Measurements from ENCODE around the gene RANBP17.

RANBP17 gene

DNA sequence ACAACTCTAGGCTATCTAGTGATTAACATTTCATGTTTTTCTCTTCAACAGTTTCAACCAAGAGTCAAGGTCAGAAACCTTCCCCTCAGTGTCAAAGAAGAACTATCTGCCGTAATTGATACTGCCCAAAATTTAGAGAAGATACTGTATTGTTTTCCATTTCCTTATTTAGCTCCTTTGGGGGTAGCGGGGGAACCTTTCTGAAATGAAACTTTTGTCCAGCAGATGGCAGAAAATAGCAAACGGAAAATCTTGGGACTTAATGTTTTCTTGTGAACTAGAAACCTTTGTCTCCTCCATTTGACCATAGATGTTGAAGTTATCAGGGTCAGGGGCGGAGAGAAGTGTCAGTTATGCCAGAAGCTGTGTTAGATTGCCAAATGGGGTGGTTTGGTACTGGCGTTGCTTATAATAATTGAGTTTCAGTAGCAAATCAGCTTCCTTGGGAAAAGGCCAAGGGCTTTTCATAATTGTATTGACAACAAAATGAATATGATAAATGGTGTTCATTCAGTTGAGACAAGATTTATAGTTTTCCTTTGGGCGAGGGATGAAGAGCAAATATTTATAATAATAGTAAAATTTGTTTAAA is 345.5 kb downstream of the RANBP17 start:
- no peaks in the 10 kb centered on the region for H3K36me3 ChIP-seq (ENCODE audit: control insufficient read depth, insufficient read depth, low read length)
- no peak overlapping the region for H3K4me3 ChIP-seq (ENCODE audit: low read depth, low read length)
- H3K4me1 ChIP-seq (ENCODE audit: control insufficient read depth, insufficient read depth, low read length), result peaks cover under 1% of the 10 kb centered on the region
- no peaks in the 10 kb centered on the region for H3K9me3 ChIP-seq (ENCODE audit: control insufficient read depth, insufficient read depth, low read length)
- no peak overlapping the region for H3K9ac ChIP-seq (ENCODE audit: low read depth, low read length)
- H3K27me3 ChIP-seq (ENCODE audit: control insufficient read depth, insufficient read depth, low read length), result no peaks in the 10 kb centered on the region

DNA sequence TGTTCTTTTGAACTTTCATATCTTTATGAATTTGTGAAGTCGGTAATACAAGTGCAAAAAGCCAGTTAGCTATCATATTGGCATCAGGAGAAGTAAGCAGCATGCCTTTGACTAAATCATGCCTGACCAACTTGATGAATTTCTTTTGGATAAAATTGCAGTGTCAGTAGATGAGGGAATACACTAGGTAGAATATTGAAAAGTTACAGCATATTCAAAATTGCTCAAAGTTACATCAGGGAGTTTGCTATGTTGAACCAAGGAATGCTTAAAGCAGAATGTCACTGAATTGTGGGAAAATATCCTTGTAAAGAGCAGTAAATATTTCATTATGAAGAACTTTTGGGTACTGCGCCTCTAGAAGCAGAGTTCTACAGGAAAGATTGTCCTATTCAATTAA is 360.1 kb downstream of the RANBP17 start:
- Histone ChIP-seq H3K9ac (ENCODE audit: low read depth, low read length) (no peak overlapping the region), H3K36me3 (ENCODE audit: control insufficient read depth, insufficient read depth, low read length) (no peaks in the 10 kb centered on the region), H3K4me3 (ENCODE audit: low read depth, low read length) (no peak overlapping the region), H3K4me1 (ENCODE audit: control insufficient read depth, insufficient read depth, low read length) (no peaks in the 10 kb centered on the region), H3K9me3 (ENCODE audit: control insufficient read depth, insufficient read depth, low read length) (no peaks in the 10 kb centered on the region), H3K27me3 (ENCODE audit: control insufficient read depth, insufficient read depth, low read length) (no peaks in the 10 kb centered on the region)

DNA sequence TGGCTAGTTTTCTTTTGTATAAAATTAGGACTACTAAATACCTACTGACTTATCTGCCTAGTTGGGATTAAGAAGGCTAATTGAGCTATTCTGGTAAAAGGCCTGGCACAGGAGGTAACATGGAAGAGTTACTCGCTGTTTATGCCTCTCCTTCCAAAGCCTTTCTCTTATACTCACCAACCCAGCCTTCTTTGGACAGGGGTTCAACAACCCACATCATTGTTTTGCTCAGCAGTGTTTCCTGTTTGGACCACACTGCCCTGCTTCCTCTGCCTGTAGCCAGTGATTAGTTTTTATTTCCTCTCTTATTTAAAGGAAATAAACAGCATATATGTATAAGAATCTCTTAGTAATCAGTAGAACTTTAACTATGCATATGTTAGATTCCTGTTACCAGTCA is 362.1 kb downstream of the RANBP17 start:
- H3K9ac ChIP-seq (ENCODE audit: low read depth, low read length), result no peak overlapping the region
- no peaks in the 10 kb centered on the region for H3K27me3 ChIP-seq (ENCODE audit: control insufficient read depth, insufficient read depth, low read length)
- no peaks in the 10 kb centered on the region for H3K4me1 ChIP-seq (ENCODE audit: control insufficient read depth, insufficient read depth, low read length)
- no peaks in the 10 kb centered on the region for H3K9me3 ChIP-seq (ENCODE audit: control insufficient read depth, insufficient read depth, low read length)
- H3K4me3 ChIP-seq (ENCODE audit: low read depth, low read length), result no peak overlapping the region
- no peaks in the 10 kb centered on the region for H3K36me3 ChIP-seq (ENCODE audit: control insufficient read depth, insufficient read depth, low read length)

DNA sequence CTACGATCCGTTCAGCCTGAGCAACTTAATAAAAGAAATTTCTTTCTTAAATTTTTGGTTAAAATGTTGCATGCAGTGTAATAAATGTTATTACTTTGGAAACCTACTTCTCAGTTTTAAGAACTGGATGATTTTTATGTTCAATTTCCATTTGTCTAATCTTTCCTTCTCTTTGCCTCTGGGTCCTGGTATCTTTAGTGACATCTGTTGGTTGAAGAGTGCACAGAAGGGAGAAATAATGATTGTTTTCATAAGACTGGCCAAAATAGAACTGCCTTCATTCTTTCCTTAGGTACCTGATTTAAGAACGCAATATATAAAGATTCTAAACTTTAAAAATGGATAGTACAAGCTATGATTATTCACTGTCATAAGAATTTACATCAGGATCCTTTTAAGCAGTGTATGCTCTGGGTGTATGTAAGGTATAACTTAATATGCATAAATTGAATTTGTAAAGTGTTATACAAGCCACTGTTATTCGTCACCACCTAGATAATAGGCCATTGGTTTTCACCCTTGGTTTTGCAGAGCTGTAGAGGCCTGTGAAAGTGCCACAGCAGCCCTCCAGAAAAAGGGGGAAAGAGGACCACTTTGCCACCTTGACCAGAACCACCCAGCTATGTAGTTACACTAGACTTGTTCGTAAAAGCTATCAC is 364.4 kb downstream of the RANBP17 start:
- Histone ChIP-seq H3K9me3 (ENCODE audit: control insufficient read depth, insufficient read depth, low read length) (no peaks in the 10 kb centered on the region), H3K36me3 (ENCODE audit: control insufficient read depth, insufficient read depth, low read length) (no peaks in the 10 kb centered on the region), H3K27me3 (ENCODE audit: control insufficient read depth, insufficient read depth, low read length) (no peaks in the 10 kb centered on the region), H3K9ac (ENCODE audit: low read depth, low read length) (no peak overlapping the region), H3K4me3 (ENCODE audit: low read depth, low read length) (no peak overlapping the region), H3K4me1 (ENCODE audit: control insufficient read depth, insufficient read depth, low read length) (no peaks in the 10 kb centered on the region)

DNA sequence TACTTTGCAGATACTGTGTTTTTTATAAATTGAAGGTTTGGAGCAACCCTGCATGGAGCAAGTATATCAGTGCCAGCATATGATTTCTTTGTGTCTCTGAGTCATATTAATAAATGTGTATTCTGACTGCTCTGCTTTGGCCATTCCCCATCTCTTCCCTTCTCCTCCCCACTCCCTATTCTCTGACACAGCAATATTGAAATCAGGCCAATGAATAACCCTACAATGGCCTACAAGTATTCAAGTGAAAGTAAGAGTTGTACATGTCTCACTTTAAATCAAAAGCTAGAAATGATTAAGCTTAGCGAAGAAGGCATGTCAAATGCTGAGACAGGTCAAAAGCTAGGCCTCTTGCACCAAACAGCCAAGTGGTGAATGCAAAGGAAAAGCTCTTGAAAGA is 365.0 kb downstream of the RANBP17 start:
- no peak overlapping the region for H3K9ac ChIP-seq (ENCODE audit: low read depth, low read length)
- H3K4me1 ChIP-seq (ENCODE audit: control insufficient read depth, insufficient read depth, low read length), result no peaks in the 10 kb centered on the region
- no peaks in the 10 kb centered on the region for H3K36me3 ChIP-seq (ENCODE audit: control insufficient read depth, insufficient read depth, low read length)
- H3K4me3 ChIP-seq (ENCODE audit: low read depth, low read length), result no peak overlapping the region
- H3K9me3 ChIP-seq (ENCODE audit: control insufficient read depth, insufficient read depth, low read length), result no peaks in the 10 kb centered on the region
- H3K27me3 ChIP-seq (ENCODE audit: control insufficient read depth, insufficient read depth, low read length), result no peaks in the 10 kb centered on the region

DNA sequence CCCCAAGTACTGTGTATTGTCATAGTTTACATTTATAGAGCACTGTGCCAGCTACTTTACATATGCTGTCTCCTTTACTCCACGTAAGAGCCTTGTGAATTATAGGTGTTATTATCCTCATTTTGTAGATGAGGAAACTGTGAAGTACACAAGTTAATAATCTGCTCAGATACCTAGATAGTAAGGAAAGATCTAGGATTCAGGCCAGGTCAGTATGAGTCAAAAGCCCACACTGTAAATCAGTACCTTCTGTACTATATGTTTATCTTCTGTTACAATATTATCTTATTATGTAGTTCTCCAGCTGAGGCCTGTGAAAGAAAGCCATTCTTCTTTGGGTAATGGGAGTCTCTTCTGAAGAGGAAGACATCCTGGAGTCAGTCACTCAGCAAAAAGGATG is 374.8 kb downstream of the RANBP17 start:
- Histone ChIP-seq H3K4me1 (ENCODE audit: control insufficient read depth, insufficient read depth, low read length) (no peaks in the 10 kb centered on the region), H3K36me3 (ENCODE audit: control insufficient read depth, insufficient read depth, low read length) (no peaks in the 10 kb centered on the region), H3K4me3 (ENCODE audit: low read depth, low read length) (no peak overlapping the region), H3K27me3 (ENCODE audit: control insufficient read depth, insufficient read depth, low read length) (no peaks in the 10 kb centered on the region), H3K9ac (ENCODE audit: low read depth, low read length) (no peak overlapping the region), H3K9me3 (ENCODE audit: control insufficient read depth, insufficient read depth, low read length) (no peaks in the 10 kb centered on the region)

DNA sequence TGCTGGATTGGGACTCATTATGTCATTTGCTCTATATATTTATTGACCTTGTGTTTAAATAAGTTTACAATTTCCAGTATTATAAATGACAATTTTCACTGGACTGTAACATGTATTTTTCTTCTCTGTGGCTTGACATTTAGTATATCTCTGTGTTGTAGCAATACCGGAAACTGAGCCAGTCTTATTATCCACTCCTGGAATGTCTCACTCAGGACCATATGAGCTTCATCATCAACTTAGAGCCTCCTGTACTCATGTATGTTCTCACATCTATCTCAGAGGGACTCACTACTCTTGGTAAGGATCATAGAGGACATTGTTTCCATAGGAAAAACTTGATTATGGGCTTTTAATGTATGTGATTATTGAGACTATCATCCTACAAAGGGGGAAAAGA is 380.7 kb downstream of the RANBP17 start:
- H3K4me3 ChIP-seq (ENCODE audit: low read depth, low read length), result no peak overlapping the region
- H3K4me1 ChIP-seq (ENCODE audit: control insufficient read depth, insufficient read depth, low read length), result no peaks in the 10 kb centered on the region
- H3K36me3 ChIP-seq (ENCODE audit: control insufficient read depth, insufficient read depth, low read length), result no peaks in the 10 kb centered on the region
- H3K9me3 ChIP-seq (ENCODE audit: control insufficient read depth, insufficient read depth, low read length), result no peaks in the 10 kb centered on the region
- H3K27me3 ChIP-seq (ENCODE audit: control insufficient read depth, insufficient read depth, low read length), result no peaks in the 10 kb centered on the region
- H3K9ac ChIP-seq (ENCODE audit: low read depth, low read length), result no peak overlapping the region

DNA sequence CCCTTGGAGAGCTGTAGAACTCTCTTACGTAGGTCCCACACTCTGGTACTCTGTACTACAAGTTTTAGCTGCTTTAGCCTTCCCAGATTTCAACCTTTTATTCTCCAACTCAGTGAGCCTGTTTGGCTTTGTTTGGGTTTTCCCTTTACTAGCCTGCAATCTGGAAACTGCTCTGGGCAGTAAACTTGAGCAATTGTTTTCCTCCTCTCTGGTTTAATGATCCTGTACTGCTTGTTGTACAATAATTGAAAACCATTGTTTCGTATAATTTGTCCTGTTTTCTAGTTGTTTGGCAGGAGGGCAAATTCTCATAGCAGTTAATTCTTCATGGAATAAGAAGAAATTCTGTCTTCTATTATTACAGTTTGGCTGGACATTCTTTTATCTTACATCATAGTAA is 384.4 kb downstream of the RANBP17 start:
- H3K36me3 ChIP-seq (ENCODE audit: control insufficient read depth, insufficient read depth, low read length), result no peaks in the 10 kb centered on the region
- no peaks in the 10 kb centered on the region for H3K27me3 ChIP-seq (ENCODE audit: control insufficient read depth, insufficient read depth, low read length)
- no peak overlapping the region for H3K4me3 ChIP-seq (ENCODE audit: low read depth, low read length)
- no peaks in the 10 kb centered on the region for H3K4me1 ChIP-seq (ENCODE audit: control insufficient read depth, insufficient read depth, low read length)
- H3K9ac ChIP-seq (ENCODE audit: low read depth, low read length), result no peak overlapping the region
- H3K9me3 ChIP-seq (ENCODE audit: control insufficient read depth, insufficient read depth, low read length), result no peaks in the 10 kb centered on the region

DNA sequence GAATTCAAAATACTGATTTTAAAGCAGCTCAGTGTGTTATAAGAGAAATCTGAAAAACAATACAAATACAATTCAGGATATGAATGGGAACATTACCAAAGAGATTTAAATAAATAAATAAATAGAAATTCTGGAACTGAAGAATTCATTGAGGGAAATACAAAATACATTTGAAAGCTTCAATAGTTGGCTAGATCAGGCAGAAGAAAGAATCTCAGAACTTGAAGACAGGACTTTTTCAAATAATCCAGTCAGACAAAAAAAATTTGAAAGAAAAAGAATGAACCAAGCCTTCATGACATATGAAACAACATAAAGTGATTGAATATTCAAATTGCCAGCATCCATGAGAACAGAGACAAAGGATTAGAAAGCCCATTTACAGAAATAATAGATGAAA is 387.6 kb downstream of the RANBP17 start:
- no peak overlapping the region for H3K9ac ChIP-seq (ENCODE audit: low read depth, low read length)
- H3K4me3 ChIP-seq (ENCODE audit: low read depth, low read length), result no peak overlapping the region
- no peaks in the 10 kb centered on the region for H3K9me3 ChIP-seq (ENCODE audit: control insufficient read depth, insufficient read depth, low read length)
- no peaks in the 10 kb centered on the region for H3K4me1 ChIP-seq (ENCODE audit: control insufficient read depth, insufficient read depth, low read length)
- no peaks in the 10 kb centered on the region for H3K36me3 ChIP-seq (ENCODE audit: control insufficient read depth, insufficient read depth, low read length)
- no peaks in the 10 kb centered on the region for H3K27me3 ChIP-seq (ENCODE audit: control insufficient read depth, insufficient read depth, low read length)

DNA sequence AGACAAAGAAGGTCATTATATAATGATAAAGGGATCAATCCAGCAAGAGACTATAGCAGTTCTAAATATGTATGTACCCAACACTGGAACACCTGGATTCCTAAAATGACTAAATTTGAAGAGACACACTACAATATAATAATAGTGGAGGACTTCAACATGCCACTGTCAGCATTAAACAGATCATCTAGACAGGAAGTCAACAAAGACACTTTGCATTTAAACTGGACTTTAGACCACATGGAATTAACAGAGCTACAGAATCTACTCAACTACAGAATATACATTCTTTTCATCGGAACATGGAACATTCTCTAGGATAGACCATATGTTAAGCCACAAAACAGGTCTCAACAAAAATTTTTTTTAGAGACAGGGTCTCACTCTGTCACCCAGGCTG is 388.9 kb downstream of the RANBP17 start:
- H3K9me3 ChIP-seq (ENCODE audit: control insufficient read depth, insufficient read depth, low read length), result no peaks in the 10 kb centered on the region
- no peak overlapping the region for H3K9ac ChIP-seq (ENCODE audit: low read depth, low read length)
- no peaks in the 10 kb centered on the region for H3K4me1 ChIP-seq (ENCODE audit: control insufficient read depth, insufficient read depth, low read length)
- no peak overlapping the region for H3K4me3 ChIP-seq (ENCODE audit: low read depth, low read length)
- H3K27me3 ChIP-seq (ENCODE audit: control insufficient read depth, insufficient read depth, low read length), result no peaks in the 10 kb centered on the region
- H3K36me3 ChIP-seq (ENCODE audit: control insufficient read depth, insufficient read depth, low read length), result no peaks in the 10 kb centered on the region

DNA sequence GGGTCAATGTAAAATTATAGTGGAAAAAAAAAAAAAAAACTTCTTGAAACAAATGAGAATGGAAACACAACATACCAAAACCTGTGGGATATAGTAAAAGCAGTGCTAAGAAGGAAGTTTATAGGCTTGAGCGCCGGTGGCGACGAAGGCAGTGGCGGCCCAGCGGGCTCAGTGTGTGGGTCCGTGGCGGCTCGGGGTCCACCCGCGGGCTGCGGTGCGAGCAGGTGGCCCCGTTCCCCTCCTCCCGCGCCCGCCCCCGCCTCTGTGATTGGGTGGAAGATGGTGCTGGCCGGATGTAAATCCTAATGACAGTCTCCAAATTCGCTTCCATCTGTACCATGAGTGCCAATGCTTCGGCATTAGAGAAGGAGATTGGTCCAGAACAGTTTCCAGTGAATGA is 389.7 kb downstream of the RANBP17 start:
- Histone ChIP-seq H3K9ac (ENCODE audit: low read depth, low read length) (no peak overlapping the region), H3K36me3 (ENCODE audit: control insufficient read depth, insufficient read depth, low read length) (no peaks in the 10 kb centered on the region), H3K4me1 (ENCODE audit: control insufficient read depth, insufficient read depth, low read length) (no peaks in the 10 kb centered on the region), H3K9me3 (ENCODE audit: control insufficient read depth, insufficient read depth, low read length) (no peaks in the 10 kb centered on the region), H3K27me3 (ENCODE audit: control insufficient read depth, insufficient read depth, low read length) (no peaks in the 10 kb centered on the region), H3K4me3 (ENCODE audit: low read depth, low read length) (no peak overlapping the region)

DNA sequence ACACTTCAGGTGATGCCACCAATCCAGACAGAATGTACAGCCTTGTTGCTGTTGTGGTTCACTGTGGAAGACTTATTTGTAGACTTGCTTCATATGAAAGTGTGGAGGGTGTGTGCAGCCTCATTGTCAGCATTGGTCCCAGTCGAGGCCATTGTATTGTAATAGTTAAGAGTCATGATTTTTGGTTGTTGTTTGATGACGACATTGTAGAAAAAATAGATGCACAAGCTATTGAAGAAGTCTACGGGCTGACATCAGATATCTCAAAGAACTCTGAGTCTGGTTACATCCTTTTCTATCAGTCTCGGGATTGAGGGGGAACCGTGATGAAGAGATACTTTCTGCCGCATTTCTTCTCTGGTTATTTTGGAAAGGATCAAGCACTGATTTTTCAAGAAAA is 390.9 kb downstream of the RANBP17 start:
- Histone ChIP-seq H3K4me3 (ENCODE audit: low read depth, low read length) (no peak overlapping the region), H3K36me3 (ENCODE audit: control insufficient read depth, insufficient read depth, low read length) (no peaks in the 10 kb centered on the region), H3K27me3 (ENCODE audit: control insufficient read depth, insufficient read depth, low read length) (no peaks in the 10 kb centered on the region), H3K4me1 (ENCODE audit: control insufficient read depth, insufficient read depth, low read length) (no peaks in the 10 kb centered on the region), H3K9ac (ENCODE audit: low read depth, low read length) (no peak overlapping the region), H3K9me3 (ENCODE audit: control insufficient read depth, insufficient read depth, low read length) (no peaks in the 10 kb centered on the region)
